ENCODE results near the gene KIAA1217. TPM values are rescaled to one million over a fixed set of nuclear protein-coding genes. Genes with fewer than 3 reads are reported as not detected.

The KIAA1217 gene
- total RNA-seq, 4 donors from 2014 or later = 46.9 to 108 (median 61.5) TPM

DNA sequence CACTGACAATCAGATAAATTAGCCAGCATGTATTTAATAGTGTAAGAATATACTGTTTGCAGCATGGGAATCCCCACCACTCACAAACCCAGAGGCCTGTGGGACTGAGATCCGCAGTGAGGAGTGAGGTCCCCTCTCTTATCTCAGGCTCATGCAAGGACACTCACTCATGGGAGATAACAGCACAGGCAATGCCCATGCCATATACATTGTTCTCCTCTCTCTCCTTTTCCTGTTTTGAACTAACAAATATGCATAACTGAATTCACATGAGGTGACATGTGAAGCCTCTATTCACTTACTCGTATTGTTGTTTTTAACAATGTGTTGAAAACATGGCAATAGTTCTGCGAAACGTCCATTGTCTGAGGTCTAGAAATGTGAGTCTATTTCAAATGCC, 284.2 kb downstream of the KIAA1217 start:
- H3K4me3 ChIP-seq = no peak overlapping the region
- no peaks in the 10 kb centered on the region for H3K27me3 ChIP-seq
- H3K4me1 ChIP-seq = peaks cover 0 to 9% (median 0%) of the 10 kb centered on the region in 4 donors
- DNase-seq = no peak
- H3K27ac ChIP-seq = no peak overlapping the region
- no peak for TF ChIP-seq POLR2A (IDR thresholded peaks at IDR 0.05)
- TF ChIP-seq CTCF (IDR thresholded peaks at IDR 0.05) = no peak
- peaks cover 0 to 18% (median 0%) of the 10 kb centered on the region in 3 donors for H3K36me3 ChIP-seq
- H3K9me3 ChIP-seq = no peaks in the 10 kb centered on the region

DNA sequence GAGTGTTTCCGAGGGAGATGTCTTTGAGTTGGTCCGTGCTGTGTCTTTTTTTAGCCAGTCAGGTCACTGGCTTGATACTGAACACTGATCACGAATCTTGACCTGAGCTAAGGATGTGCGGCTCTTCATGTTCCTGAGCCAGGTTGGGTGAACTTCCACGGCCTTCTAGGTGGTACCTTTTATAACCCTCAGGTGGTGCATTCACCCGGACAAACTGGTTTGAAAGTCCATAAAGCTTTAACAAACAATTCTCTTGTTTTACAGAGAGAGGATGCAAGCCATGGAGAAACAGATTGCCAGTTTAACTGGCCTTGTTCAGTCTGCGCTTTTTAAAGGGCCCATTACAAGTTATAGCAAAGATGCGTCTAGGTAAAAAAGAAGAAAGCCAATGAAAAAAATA, 285.3 kb downstream of the KIAA1217 start:
- H3K27me3 ChIP-seq = no peaks in the 10 kb centered on the region
- no peak for DNase-seq
- peaks cover 0 to 18% (median 0%) of the 10 kb centered on the region in 3 donors for H3K36me3 ChIP-seq
- TF ChIP-seq CTCF (IDR thresholded peaks at IDR 0.05) (no peak), POLR2A (IDR thresholded peaks at IDR 0.05) (no peak)
- H3K27ac ChIP-seq = no peak overlapping the region
- H3K9me3 ChIP-seq = no peaks in the 10 kb centered on the region
- H3K4me3 ChIP-seq = no peak overlapping the region
- no peaks in the 10 kb centered on the region for H3K4me1 ChIP-seq

DNA sequence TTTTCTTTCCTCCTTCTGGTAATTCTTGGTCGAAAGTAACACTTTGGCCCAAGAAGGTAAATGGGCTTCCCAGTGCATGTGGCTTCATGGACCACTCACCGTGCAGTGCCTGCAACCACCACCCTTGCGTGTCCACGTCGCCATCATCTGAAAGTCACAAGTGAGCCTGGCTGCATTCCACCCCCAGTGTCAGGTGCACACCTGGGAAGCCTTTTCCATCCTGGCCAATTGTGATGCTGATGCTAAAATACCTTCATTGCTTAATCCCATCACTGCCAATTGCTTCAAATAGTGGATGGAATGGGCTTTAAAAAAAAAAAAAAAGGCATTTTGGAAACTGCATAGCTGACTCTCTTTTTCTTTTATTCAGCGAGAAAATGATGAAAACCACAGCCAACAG, 285.8 kb downstream of the KIAA1217 start:
- Histone ChIP-seq H3K4me1 (no peaks in the 10 kb centered on the region), H3K36me3 (peaks cover 0 to 18% (median 0%) of the 10 kb centered on the region in 3 donors), H3K27me3 (no peaks in the 10 kb centered on the region), H3K27ac (no peak overlapping the region), H3K9me3 (no peaks in the 10 kb centered on the region), H3K4me3 (no peak overlapping the region)
- TF ChIP-seq POLR2A (IDR thresholded peaks at IDR 0.05) = no peak
- TF ChIP-seq CTCF (IDR thresholded peaks at IDR 0.05) = no peak
- no peak for DNase-seq

DNA sequence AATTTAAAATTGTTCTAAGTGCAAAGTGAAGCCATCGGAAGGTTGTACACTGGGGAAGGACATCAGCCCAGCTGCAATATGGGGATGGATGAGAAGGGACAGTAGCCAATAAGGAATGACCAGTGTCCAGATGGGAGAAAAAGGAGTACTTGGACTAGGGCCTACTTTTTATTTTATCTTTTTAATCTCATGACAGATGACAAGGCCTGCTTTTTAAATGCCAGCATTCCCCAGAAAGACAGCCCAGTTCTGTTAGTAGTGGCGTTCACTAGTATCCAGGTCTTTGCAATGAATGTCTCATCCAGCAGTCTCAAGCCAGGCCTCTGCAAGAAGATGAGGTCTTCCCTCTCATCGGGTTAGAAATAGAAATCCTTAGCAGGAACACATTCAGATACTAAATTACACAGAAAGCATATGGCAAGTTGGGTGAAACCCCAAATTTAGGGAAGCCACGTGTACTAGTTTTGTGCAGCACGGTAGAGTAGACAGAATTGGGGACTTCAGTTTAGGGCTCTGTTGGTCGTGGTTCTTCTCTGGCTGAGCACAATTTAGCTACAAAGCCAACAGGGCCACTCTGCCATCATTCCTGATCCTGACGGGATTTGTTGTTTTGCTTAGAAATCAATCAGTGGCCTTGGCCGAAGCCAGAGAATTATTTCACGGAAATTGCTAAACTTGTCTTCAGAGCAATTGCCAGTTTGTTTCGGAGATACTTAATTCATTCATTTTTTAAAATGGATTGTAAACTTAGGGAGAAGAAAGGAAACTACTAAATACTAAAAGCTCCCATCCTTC, 286.9 kb downstream of the KIAA1217 start:
- Histone ChIP-seq H3K4me1 (no peaks in the 10 kb centered on the region), H3K27ac (no peak overlapping the region), H3K27me3 (no peaks in the 10 kb centered on the region), H3K36me3 (peaks cover 0 to 18% (median 0%) of the 10 kb centered on the region in 3 donors), H3K4me3 (no peak overlapping the region), H3K9me3 (no peaks in the 10 kb centered on the region)
- no peak for TF ChIP-seq CTCF (IDR thresholded peaks at IDR 0.05)
- TF ChIP-seq POLR2A (IDR thresholded peaks at IDR 0.05) = no peak
- no peak for DNase-seq

- H3K4me3 ChIP-seq = no peak overlapping the region
- no peaks in the 10 kb centered on the region for H3K27me3 ChIP-seq
- TF ChIP-seq CTCF (IDR thresholded peaks at IDR 0.05) (no peak), POLR2A (IDR thresholded peaks at IDR 0.05) (no peak)
- no peak overlapping the region for H3K27ac ChIP-seq
- H3K36me3 ChIP-seq = peaks cover 0 to 18% (median 0%) of the 10 kb centered on the region in 3 donors
- no peaks in the 10 kb centered on the region for H3K9me3 ChIP-seq
- no peaks in the 10 kb centered on the region for H3K4me1 ChIP-seq
- no peak for DNase-seq
These were observed 288.0 kb downstream of the KIAA1217 start for GRCh38 chr10:24496906-24497305.
